Activated CD8-positive, alpha-beta T cell treated with anti-CD3 and anti-CD28 coated beads for 36 hours (primary cell): ENCODE data around the gene CHI3L1. TPM values are rescaled to one million over a fixed set of nuclear protein-coding genes. Genes with fewer than 3 reads are reported as not detected.

Experiments used
- ATAC-seq: fragments of 200-7000 bp; cut with Tn5 transposase; one replicate; pipeline ENCODE4 v1.10.0; 2021; ENCODE audit warnings: mild to moderate bottlenecking, moderate library complexity
- CTCF ChIA-PET: fragments of 350-600 bp; sonication (Branson Sonifier 250); formaldehyde crosslinking; loops from one replicate; lab custom pipeline; 2021; ENCODE audit warnings: antibody characterized with exemption; lab: Charles Lee
- POLR2A ChIA-PET: fragments of 350-600 bp; sonication (Branson Sonifier 250); formaldehyde crosslinking; loops from one replicate; lab custom pipeline; 2021; ENCODE audit warnings: antibody characterized with exemption; lab: Charles Lee
- DNase-seq: peaks from one replicate; pipeline ENCODE4 v3.0.0-alpha.2; 2020
- H3K27ac Mint-ChIP-seq: one replicate; pipeline ENCODE4 v1.8.0; 2021; ENCODE audit warnings: mild to moderate bottlenecking, mixed read lengths
- H3K27me3 Mint-ChIP-seq: one replicate; pipeline ENCODE4 v1.8.0; 2021; ENCODE audit warnings: mixed read lengths
- H3K36me3 Mint-ChIP-seq: one replicate; pipeline ENCODE4 v1.8.0; 2021; ENCODE audit warnings: low read depth, mixed read lengths
- H3K4me1 Mint-ChIP-seq: one replicate; pipeline ENCODE4 v1.8.0; 2021; ENCODE audit warnings: low read depth, mixed read lengths
- H3K4me3 Mint-ChIP-seq: one replicate; pipeline ENCODE4 v1.8.0; 2021; ENCODE audit warnings: mild to moderate bottlenecking, moderate library complexity, mixed read lengths
- H3K9me3 Mint-ChIP-seq: one replicate; pipeline ENCODE4 v1.8.0; 2021; ENCODE audit warnings: mixed read lengths
- CTCF ChIP-seq: fragments of 200-600 bp; IDR thresholded peaks from one replicate; pipeline ENCODE4 v1.8.0; 2022; ENCODE audit warnings: antibody characterized with exemption, mild to moderate bottlenecking
- intact Hi-C: fragments of 100-400 bp; cut with micrococcal nuclease; formaldehyde crosslinking; loops from one replicate; pipeline ENCODE4 v1.10.0; 2022
- total RNA-seq, 2 experiments: library from RNA; stranded (reverse); gene quantifications; one replicate each; pipeline ENCODE4 v1.2.3, GENCODE V29; 2021

CHI3L1 gene
- total RNA-seq, 2 experiments from 2014 or later = not detected

- Mint-ChIP-seq H3K4me3 (no peak overlapping the region), H3K4me1 (no peaks in the 10 kb centered on the region), H3K27me3 (no peaks in the 10 kb centered on the region), H3K9me3 (no peaks in the 10 kb centered on the region), H3K36me3 (no peaks in the 10 kb centered on the region), H3K27ac (no peak overlapping the region)
- intact Hi-C loops = no loop called here
- TF ChIP-seq CTCF = no peak
- no peak for DNase-seq
- ChIA-PET CTCF (no interaction called here), POLR2A (no interaction called here)
- no peak for ATAC-seq
Measured at GRCh38 chr1:203146042-203146369, 40.5 kb downstream of the CHI3L1 start.

- no peak for ATAC-seq
- no peak for TF ChIP-seq CTCF
- H3K27me3 Mint-ChIP-seq = no peaks in the 10 kb centered on the region
- H3K27ac Mint-ChIP-seq = no peak overlapping the region
- no peak overlapping the region for H3K4me3 Mint-ChIP-seq
- DNase-seq = no peak
- ChIA-PET POLR2A (no interaction called here), CTCF (no interaction called here)
- no peaks in the 10 kb centered on the region for H3K36me3 Mint-ChIP-seq
- intact Hi-C loops = no loop called here
- no peaks in the 10 kb centered on the region for H3K9me3 Mint-ChIP-seq
- H3K4me1 Mint-ChIP-seq = no peaks in the 10 kb centered on the region
Measured at GRCh38 chr1:203145321-203146041, 41.0 kb downstream of the CHI3L1 start.

- H3K27me3 Mint-ChIP-seq = no peaks in the 10 kb centered on the region
- H3K27ac Mint-ChIP-seq = no peak overlapping the region
- TF ChIP-seq CTCF = no peak
- H3K4me3 Mint-ChIP-seq = no peak overlapping the region
- no peaks in the 10 kb centered on the region for H3K9me3 Mint-ChIP-seq
- POLR2A ChIA-PET = no interaction called here
- H3K4me1 Mint-ChIP-seq = no peaks in the 10 kb centered on the region
- intact Hi-C loops = no loop called here
- H3K36me3 Mint-ChIP-seq = no peaks in the 10 kb centered on the region
- ATAC-seq (no peak), DNase-seq (no peak)
- CTCF ChIA-PET = no interaction called here
Measured at GRCh38 chr1:203144661-203145060, 41.8 kb downstream of the CHI3L1 start.

GRCh38 chr1:203143641-203144040 is 42.9 kb downstream of the CHI3L1 start:
- DNase-seq (no peak), ATAC-seq (no peak)
- no peak for TF ChIP-seq CTCF
- Mint-ChIP-seq H3K36me3 (no peaks in the 10 kb centered on the region), H3K27me3 (no peaks in the 10 kb centered on the region), H3K27ac (no peak overlapping the region), H3K4me1 (no peaks in the 10 kb centered on the region), H3K9me3 (no peaks in the 10 kb centered on the region), H3K4me3 (no peak overlapping the region)
- intact Hi-C loops = no loop called here
- ChIA-PET CTCF (interaction anchor here (1.3 kb wide), 1 partner anchor 72 kb away, joined by 4 read pairs; no protein-coding TSS in a partner anchor), POLR2A (no interaction called here)

GRCh38 chr1:203142684-203143408 is 43.7 kb downstream of the CHI3L1 start:
- Mint-ChIP-seq H3K4me1 (no peaks in the 10 kb centered on the region), H3K9me3 (no peaks in the 10 kb centered on the region), H3K36me3 (no peaks in the 10 kb centered on the region), H3K27me3 (no peaks in the 10 kb centered on the region), H3K27ac (no peak overlapping the region), H3K4me3 (no peak overlapping the region)
- ATAC-seq = no peak
- TF ChIP-seq CTCF = no peak
- intact Hi-C loops = no loop called here
- POLR2A ChIA-PET = no interaction called here
- DNase-seq = no peak
- CTCF ChIA-PET = interaction anchor here (1.0 to 1.3 kb wide), 2 partner anchors 29 to 73 kb away, joined by 3 to 4 read pairs; no protein-coding TSS in a partner anchor
